Activated CD8-positive, alpha-beta memory T cell treated with anti-CD3 and anti-CD28 coated beads, Interleukin-2, amount 10 ng/mL, durations not matched to agents 7 days and 5 days (primary cell): ENCODE data around the gene SRCIN1. TPM values are rescaled to one million over a fixed set of nuclear protein-coding genes. Genes with fewer than 3 reads are reported as not detected.
A peak's percentile ranks its signal among the peaks of the same experiment; 100 is the strongest.

Experiments used
- ATAC-seq: fragments of 150-1000 bp; cut with Tn5 transposase; one replicate; pipeline ENCODE4 v1.10.0; 2021; ENCODE audit warnings: moderate library complexity
- CTCF ChIA-PET: fragments of 350-600 bp; sonication (Branson Sonifier 250); formaldehyde crosslinking; loops from one replicate; lab custom pipeline; 2021; ENCODE audit warnings: antibody characterized with exemption; lab: Charles Lee
- DNase-seq: peaks from one replicate; pipeline ENCODE4 v3.0.0-alpha.2; 2020
- H3K27ac Mint-ChIP-seq: one replicate; pipeline ENCODE4 v1.8.0; 2021; ENCODE audit warnings: mild to moderate bottlenecking, mixed read lengths
- H3K27me3 Mint-ChIP-seq: one replicate; pipeline ENCODE4 v1.8.0; 2021; ENCODE audit warnings: mixed read lengths
- H3K36me3 Mint-ChIP-seq: one replicate; pipeline ENCODE4 v1.8.0; 2021; ENCODE audit warnings: mild to moderate bottlenecking, mixed read lengths
- H3K4me1 Mint-ChIP-seq: one replicate; pipeline ENCODE4 v1.8.0; 2021; ENCODE audit warnings: mixed read lengths
- H3K4me3 Mint-ChIP-seq: one replicate; pipeline ENCODE4 v1.8.0; 2021; ENCODE audit warnings: mild to moderate bottlenecking, moderate library complexity, mixed read lengths
- H3K9me3 Mint-ChIP-seq: one replicate; pipeline ENCODE4 v1.8.0; 2022; ENCODE audit warnings: low read depth, mixed read lengths
- total RNA-seq, 2 experiments: library from RNA; stranded (reverse); gene quantifications; one replicate each; pipeline ENCODE4 v1.2.3, GENCODE V29; 2021

SRCIN1 gene
- total RNA-seq, 2 experiments from 2014 or later, result 0.26 to 0.30 TPM

GRCh38 chr17:38568274-38568673, 37.5 kb downstream of the SRCIN1 start:
- Mint-ChIP-seq H3K4me3 (no peak overlapping the region), H3K36me3 (no peaks in the 10 kb centered on the region), H3K4me1 (peaks cover 3% of the 10 kb centered on the region), H3K9me3 (no peaks in the 10 kb centered on the region), H3K27ac (no peak overlapping the region), H3K27me3 (peaks cover 85% of the 10 kb centered on the region)
- ATAC-seq, result no peak
- CTCF ChIA-PET, result interaction anchor here (1.6 kb wide), 1 partner anchor 10 kb away, joined by 3 read pairs; no protein-coding TSS in a partner anchor
- no peak for DNase-seq

- no peaks in the 10 kb centered on the region for H3K36me3 Mint-ChIP-seq
- DNase-seq, result no peak
- H3K27ac Mint-ChIP-seq, result no peak overlapping the region
- no peak for ATAC-seq
- CTCF ChIA-PET, result interaction anchor here (0.7 to 1.6 kb wide), 2 partner anchors 9 to 78 kb away, joined by 3 to 4 read pairs; no protein-coding TSS in a partner anchor
- peaks cover 2% of the 10 kb centered on the region for H3K4me1 Mint-ChIP-seq
- H3K4me3 Mint-ChIP-seq, result no peak overlapping the region
- H3K9me3 Mint-ChIP-seq, result no peaks in the 10 kb centered on the region
- peaks cover 91% of the 10 kb centered on the region for H3K27me3 Mint-ChIP-seq
These were observed 38.4 kb downstream of the SRCIN1 start for GRCh38 chr17:38567350-38567749.

GRCh38 chr17:38566666-38567031, 39.1 kb downstream of the SRCIN1 start:
- Mint-ChIP-seq H3K27ac (no peak overlapping the region), H3K27me3 (peaks cover 89% of the 10 kb centered on the region), H3K9me3 (no peaks in the 10 kb centered on the region), H3K36me3 (no peaks in the 10 kb centered on the region), H3K4me1 (peaks cover 2% of the 10 kb centered on the region), H3K4me3 (no peak overlapping the region)
- DNase-seq (no peak), ATAC-seq (no peak)
- CTCF ChIA-PET, result interaction anchor here (0.7 to 1.1 kb wide), 2 partner anchors 9 to 78 kb away, joined by 4 to 5 read pairs; no protein-coding TSS in a partner anchor

- H3K4me1 Mint-ChIP-seq, result peaks cover 2% of the 10 kb centered on the region
- no peak for ATAC-seq
- H3K9me3 Mint-ChIP-seq, result no peaks in the 10 kb centered on the region
- H3K36me3 Mint-ChIP-seq, result no peaks in the 10 kb centered on the region
- no peak overlapping the region for H3K4me3 Mint-ChIP-seq
- no peak for DNase-seq
- H3K27ac Mint-ChIP-seq, result no peak overlapping the region
- CTCF ChIA-PET, result interaction anchor here (1.1 kb wide), 1 partner anchor 8 kb away, joined by 5 read pairs; no protein-coding TSS in a partner anchor
- peaks cover 86% of the 10 kb centered on the region for H3K27me3 Mint-ChIP-seq
These were observed 39.7 kb downstream of the SRCIN1 start for GRCh38 chr17:38565853-38566665.

- no peaks in the 10 kb centered on the region for H3K36me3 Mint-ChIP-seq
- no peak overlapping the region for H3K27ac Mint-ChIP-seq
- DNase-seq (no peak), ATAC-seq (no peak)
- H3K27me3 Mint-ChIP-seq, result peaks cover 86% of the 10 kb centered on the region
- H3K4me1 Mint-ChIP-seq, result peaks cover 8% of the 10 kb centered on the region
- no peak overlapping the region for H3K4me3 Mint-ChIP-seq
- no peaks in the 10 kb centered on the region for H3K9me3 Mint-ChIP-seq
- CTCF ChIA-PET, result interaction anchor here (1.7 to 1.9 kb wide), 3 partner anchors 19 to 103 kb away, joined by 4 to 11 read pairs (median 6); no protein-coding TSS in a partner anchor
These were observed 40.9 kb downstream of the SRCIN1 start for GRCh38 chr17:38564869-38565268.

GRCh38 chr17:38564254-38564837, 41.4 kb downstream of the SRCIN1 start:
- Mint-ChIP-seq H3K4me3 (no peak overlapping the region), H3K9me3 (no peaks in the 10 kb centered on the region), H3K4me1 (peaks cover 10% of the 10 kb centered on the region), H3K27me3 (peaks cover 84% of the 10 kb centered on the region), H3K36me3 (no peaks in the 10 kb centered on the region), H3K27ac (no peak overlapping the region)
- ATAC-seq (no peak), DNase-seq (no peak)
- CTCF ChIA-PET, result interaction anchor here (1.7 to 1.9 kb wide), 3 partner anchors 20 to 103 kb away, joined by 4 to 11 read pairs (median 6); no protein-coding TSS in a partner anchor

- H3K9me3 Mint-ChIP-seq, result no peaks in the 10 kb centered on the region
- no peak overlapping the region for H3K27ac Mint-ChIP-seq
- H3K36me3 Mint-ChIP-seq, result no peaks in the 10 kb centered on the region
- peaks cover 83% of the 10 kb centered on the region for H3K27me3 Mint-ChIP-seq
- H3K4me1 Mint-ChIP-seq, result peaks cover 17% of the 10 kb centered on the region
- CTCF ChIA-PET, result interaction anchor here (0.6 to 1.9 kb wide), 6 partner anchors 21 to 171 kb away, joined by 3 to 11 read pairs (median 4); no protein-coding TSS in a partner anchor
- DNase-seq (no peak), ATAC-seq (no peak)
- no peak overlapping the region for H3K4me3 Mint-ChIP-seq
These were observed 42.1 kb downstream of the SRCIN1 start for GRCh38 chr17:38563362-38564253.

GRCh38 chr17:38562903-38563302, 42.8 kb downstream of the SRCIN1 start:
- CTCF ChIA-PET, result interaction anchor here (0.6 to 5.8 kb wide), 4 partner anchors 22 to 172 kb away, joined by 3 to 184 read pairs (median 4); no protein-coding TSS in a partner anchor
- Mint-ChIP-seq H3K4me3 (no peak overlapping the region), H3K4me1 (peaks cover 20% of the 10 kb centered on the region), H3K36me3 (no peaks in the 10 kb centered on the region), H3K27me3 (peaks cover 76% of the 10 kb centered on the region), H3K9me3 (no peaks in the 10 kb centered on the region), H3K27ac (no peak overlapping the region)
- DNase-seq, result no peak
- no peak for ATAC-seq

- Mint-ChIP-seq H3K4me1 (peaks cover 26% of the 10 kb centered on the region), H3K36me3 (no peaks in the 10 kb centered on the region), H3K4me3 (no peak overlapping the region), H3K27me3 (peaks cover 77% of the 10 kb centered on the region), H3K27ac (no peak overlapping the region), H3K9me3 (no peaks in the 10 kb centered on the region)
- CTCF ChIA-PET, result interaction anchor here (1.1 to 5.8 kb wide), 2 partner anchors 26 to 105 kb away, joined by 5 to 184 read pairs; no protein-coding TSS in a partner anchor
- DNase-seq, result no peak
- ATAC-seq, result no peak
These were observed 43.6 kb downstream of the SRCIN1 start for GRCh38 chr17:38562215-38562569.

- CTCF ChIA-PET, result interaction anchor here (1.0 to 5.8 kb wide), 3 partner anchors 16 to 44 kb away, joined by 3 to 184 read pairs (median 90); partner anchors contain the start of gene SRCIN1
- Mint-ChIP-seq H3K4me1 (peaks cover 26% of the 10 kb centered on the region), H3K27me3 (peaks cover 72% of the 10 kb centered on the region), H3K36me3 (no peaks in the 10 kb centered on the region), H3K4me3 (no peak overlapping the region), H3K27ac (no peak overlapping the region), H3K9me3 (no peaks in the 10 kb centered on the region)
- DNase-seq, result no peak
- ATAC-seq, result no peak
These were observed 44.1 kb downstream of the SRCIN1 start for GRCh38 chr17:38561416-38562214.

GRCh38 chr17:38560503-38561318, 45.0 kb downstream of the SRCIN1 start:
- H3K9me3 Mint-ChIP-seq, result no peaks in the 10 kb centered on the region
- CTCF ChIA-PET, result interaction anchor here (1.0 to 8.8 kb wide), 8 partner anchors 15 to 191 kb away, joined by 3 to 365 read pairs (median 30); partner anchors contain the start of genes EPOP, PSMB3 and SRCIN1
- ATAC-seq, result no peak
- H3K27ac Mint-ChIP-seq, result no peak overlapping the region
- DNase-seq, result peak; percentile 45
- H3K36me3 Mint-ChIP-seq, result no peaks in the 10 kb centered on the region
- peaks cover 26% of the 10 kb centered on the region for H3K4me1 Mint-ChIP-seq
- H3K4me3 Mint-ChIP-seq, result no peak overlapping the region
- H3K27me3 Mint-ChIP-seq, result peaks cover 68% of the 10 kb centered on the region
